Endodermal cell (in vitro differentiated cells): ENCODE results near the gene CSF2. TPM values are rescaled to one million over a fixed set of nuclear protein-coding genes. Genes with fewer than 3 reads are reported as not detected.

Experiments
- DNase-seq: peaks from one replicate; pipeline ENCODE4 v3.0.0-alpha.2; 2017
- H3K27ac ChIP-seq: 2 replicates; pipeline ENCODE4 v1.5.1; 2013; ENCODE audit warnings: mild to moderate bottlenecking, low read depth, low read length, moderate library complexity
- H3K27me3 ChIP-seq: 2 replicates; pipeline ENCODE4 v1.6.1; 2013; ENCODE audit warnings: mild to moderate bottlenecking, low read length, moderate library complexity; ENCODE audit not compliant: insufficient read depth, control insufficient read depth, poor library complexity, severe bottlenecking
- H3K36me3 ChIP-seq: 2 replicates; pipeline ENCODE4 v1.7.0; 2013; ENCODE audit warnings: mild to moderate bottlenecking, low read length, moderate library complexity; ENCODE audit not compliant: control insufficient read depth, insufficient read depth
- H3K4me1 ChIP-seq: one replicate; pipeline ENCODE4 v1.7.0; 2013; ENCODE audit warnings: low read length; ENCODE audit not compliant: control insufficient read depth, insufficient read depth
- H3K4me3 ChIP-seq: 2 replicates; pipeline ENCODE4 v1.5.1; 2013; ENCODE audit warnings: mild to moderate bottlenecking, low read length, moderate library complexity
- H3K9ac ChIP-seq: 2 replicates; pipeline ENCODE4 v1.6.1; 2013; ENCODE audit warnings: mild to moderate bottlenecking, low read length, moderate library complexity; ENCODE audit not compliant: poor library complexity, severe bottlenecking; ENCODE audit errors: extremely low read depth
- H3K9me3 ChIP-seq: 2 replicates; pipeline ENCODE4 v1.6.1; 2013; ENCODE audit warnings: mild to moderate bottlenecking, low read length, moderate library complexity; ENCODE audit not compliant: control insufficient read depth
- H3K27ac Mint-ChIP-seq: 2 replicates; pipeline ENCODE4 v1.8.0; 2020; ENCODE audit warnings: mixed read lengths
- H3K27me3 Mint-ChIP-seq: 2 replicates; pipeline ENCODE4 v1.8.0; 2021; ENCODE audit warnings: mild to moderate bottlenecking, mixed read lengths; ENCODE audit not compliant: insufficient read depth
- H3K36me3 Mint-ChIP-seq: 2 replicates; pipeline ENCODE4 v1.8.0; 2020; ENCODE audit warnings: low read depth, mixed read lengths
- H3K4me1 Mint-ChIP-seq: 2 replicates; pipeline ENCODE4 v1.8.0; 2020; ENCODE audit warnings: mixed read lengths
- H3K4me3 Mint-ChIP-seq: 2 replicates; pipeline ENCODE4 v1.8.0; 2020; ENCODE audit warnings: mild to moderate bottlenecking, moderate library complexity, mixed read lengths
- H3K9me3 Mint-ChIP-seq: 2 replicates; pipeline ENCODE4 v1.8.0; 2020; ENCODE audit warnings: mild to moderate bottlenecking, mixed read lengths
- CTCF ChIP-seq: fragments of 200-600 bp; sonication (generic); conservative IDR thresholded peaks from 2 replicates; pipeline ENCODE4 v1.5.0; 2021; ENCODE audit warnings: antibody characterized with exemption, mild to moderate bottlenecking
- WGBS, 2 experiments: methylation state at CpG; one replicate each; pipeline versions ENCODE4 v1.1.5 to v1.1.7; 2013; ENCODE audit warnings: missing lambda C conversion rate in 2 of 2, mixed read lengths in 1 of 2; ENCODE audit not compliant: insufficient coverage in 1 of 2, insufficient read length in 1 of 2; 5-methylcytosine and 5-hydroxymethylcytosine counted together
- total RNA-seq, 2 donors: library from RNA; stranded (reverse); fragmentation: NEBNext Ultra II Directional in 1 of 2; extraction: Animal tissue kit (Norgen Biotek cat#: 25700) in 1 of 2; gene quantifications; 2 replicates in 1 of 2; 3 replicates in 1 of 2; pipeline ENCODE4 v1.2.1, GENCODE V29; 2021

CSF2 gene
- total RNA-seq, 2 donors from 2014 or later = not detected

GRCh38 chr5:132109494-132110053 lies 36.0 kb downstream of the CSF2 start:
- H3K36me3 ChIP-seq = no peaks in the 10 kb centered on the region
- no peak for TF ChIP-seq CTCF
- Mint-ChIP-seq H3K27ac (no peak overlapping the region), H3K4me3 (no peak overlapping the region), H3K4me1 (no peaks in the 10 kb centered on the region), H3K36me3 (no peaks in the 10 kb centered on the region), H3K27me3 (no peaks in the 10 kb centered on the region), H3K9me3 (peaks cover 5% of the 10 kb centered on the region)
- no peaks in the 10 kb centered on the region for H3K9me3 ChIP-seq
- H3K4me3 ChIP-seq = no peak overlapping the region
- H3K9ac ChIP-seq = no peak overlapping the region
- WGBS, 2 experiments = 87 to 90% methylated on average over 3 of the region's 3 CpGs
- no peaks in the 10 kb centered on the region for H3K4me1 ChIP-seq
- no peak for DNase-seq
- H3K27me3 ChIP-seq = no peaks in the 10 kb centered on the region
- H3K27ac ChIP-seq = no peak overlapping the region

- Mint-ChIP-seq H3K4me1 (no peaks in the 10 kb centered on the region), H3K9me3 (peaks cover 5% of the 10 kb centered on the region), H3K4me3 (no peak overlapping the region), H3K27me3 (no peaks in the 10 kb centered on the region), H3K27ac (no peak overlapping the region), H3K36me3 (no peaks in the 10 kb centered on the region)
- Histone ChIP-seq H3K27me3 (no peaks in the 10 kb centered on the region), H3K27ac (no peak overlapping the region), H3K9ac (no peak overlapping the region), H3K4me3 (no peak overlapping the region), H3K9me3 (no peaks in the 10 kb centered on the region), H3K4me1 (no peaks in the 10 kb centered on the region), H3K36me3 (no peaks in the 10 kb centered on the region)
- no peak for TF ChIP-seq CTCF
- no peak for DNase-seq
- whole genome bisulfite sequencing, 2 experiments = 77% methylated on average over 3 of the region's 3 CpGs; no CpG with 5 or more reads in 1 of the 2 experiments
These were observed 36.6 kb downstream of the CSF2 start for GRCh38 chr5:132110195-132110594.

GRCh38 chr5:132110930-132111329 lies 37.3 kb downstream of the CSF2 start:
- no peak for DNase-seq
- H3K9me3 ChIP-seq = no peaks in the 10 kb centered on the region
- Mint-ChIP-seq H3K27me3 (no peaks in the 10 kb centered on the region), H3K36me3 (no peaks in the 10 kb centered on the region), H3K9me3 (peaks cover 5% of the 10 kb centered on the region), H3K4me1 (no peaks in the 10 kb centered on the region), H3K27ac (no peak overlapping the region), H3K4me3 (no peak overlapping the region)
- TF ChIP-seq CTCF = no peak
- H3K27me3 ChIP-seq = no peaks in the 10 kb centered on the region
- H3K27ac ChIP-seq = no peak overlapping the region
- H3K4me1 ChIP-seq = no peaks in the 10 kb centered on the region
- H3K9ac ChIP-seq = no peak overlapping the region
- H3K36me3 ChIP-seq = no peaks in the 10 kb centered on the region
- no peak overlapping the region for H3K4me3 ChIP-seq
